Neural cell (in vitro differentiated cells): Measurements from ENCODE around the gene OR52E8.

Experiments used
- CTCF ChIP-seq: fragments of 450-650 bp; IDR thresholded peaks from 2 replicates; pipeline ENCODE4 v1.5.1; 2014; ENCODE audit warnings: antibody characterized with exemption, mild to moderate bottlenecking, moderate library complexity; ENCODE audit not compliant: poor library complexity, severe bottlenecking
- EP300 ChIP-seq: fragments of 450-650 bp; conservative IDR thresholded peaks from 2 replicates; pipeline ENCODE4 v1.6.1; 2014; ENCODE audit warnings: antibody characterized with exemption, mild to moderate bottlenecking, moderate library complexity; ENCODE audit not compliant: poor library complexity, severe bottlenecking
- EZH2 ChIP-seq: fragments of 200-600, 300-800 bp; shearing (Covaris generic), sonication (generic); IDR thresholded peaks from 2 replicates; pipeline ENCODE4 v1.6.1; 2014; ENCODE audit warnings: antibody characterized with exemption, low read length, borderline replicate concordance, mild to moderate bottlenecking; ENCODE audit not compliant: insufficient read depth, poor library complexity, severe bottlenecking
- POLR2AphosphoS5 ChIP-seq: IDR thresholded peaks from 2 replicates; pipeline ENCODE4 v1.6.1; 2012
- RAD21 ChIP-seq: fragments of 450-650 bp; conservative IDR thresholded peaks from 2 replicates; pipeline ENCODE4 v1.6.1; 2014; ENCODE audit warnings: antibody characterized with exemption, mild to moderate bottlenecking, moderate library complexity
- REST ChIP-seq: IDR thresholded peaks from 2 replicates; pipeline ENCODE4 v1.6.1; 2012; ENCODE audit warnings: borderline replicate concordance
- SMC3 ChIP-seq: fragments of 450-650 bp; conservative IDR thresholded peaks from 2 replicates; pipeline ENCODE4 v1.6.1; 2014; ENCODE audit warnings: antibody characterized with exemption, mild to moderate bottlenecking, moderate library complexity; ENCODE audit not compliant: poor library complexity
- TAF1 ChIP-seq: IDR thresholded peaks from 2 replicates; pipeline ENCODE4 v1.6.1; 2012; ENCODE audit warnings: low read depth

GRCh38 chr11:5818245-5818886, 39.1 kb downstream of the OR52E8 start:
- no peak for TF ChIP-seq EZH2
- TF ChIP-seq EP300: no peak
- TF ChIP-seq CTCF: no peak
- TF ChIP-seq POLR2AphosphoS5: no peak
- TF ChIP-seq RAD21: no peak
- no peak for TF ChIP-seq TAF1
- TF ChIP-seq REST: no peak
- TF ChIP-seq SMC3: no peak
